ENCODE measurements around the gene RIPK4. TPM values are rescaled to one million over a fixed set of nuclear protein-coding genes. Genes with fewer than 3 reads are reported as not detected.

The RIPK4 gene
- total and polyA plus RNA-seq, 2 donors (not counting 1 experiment from before 2014, with no cell fraction given), result not detected

DNA sequence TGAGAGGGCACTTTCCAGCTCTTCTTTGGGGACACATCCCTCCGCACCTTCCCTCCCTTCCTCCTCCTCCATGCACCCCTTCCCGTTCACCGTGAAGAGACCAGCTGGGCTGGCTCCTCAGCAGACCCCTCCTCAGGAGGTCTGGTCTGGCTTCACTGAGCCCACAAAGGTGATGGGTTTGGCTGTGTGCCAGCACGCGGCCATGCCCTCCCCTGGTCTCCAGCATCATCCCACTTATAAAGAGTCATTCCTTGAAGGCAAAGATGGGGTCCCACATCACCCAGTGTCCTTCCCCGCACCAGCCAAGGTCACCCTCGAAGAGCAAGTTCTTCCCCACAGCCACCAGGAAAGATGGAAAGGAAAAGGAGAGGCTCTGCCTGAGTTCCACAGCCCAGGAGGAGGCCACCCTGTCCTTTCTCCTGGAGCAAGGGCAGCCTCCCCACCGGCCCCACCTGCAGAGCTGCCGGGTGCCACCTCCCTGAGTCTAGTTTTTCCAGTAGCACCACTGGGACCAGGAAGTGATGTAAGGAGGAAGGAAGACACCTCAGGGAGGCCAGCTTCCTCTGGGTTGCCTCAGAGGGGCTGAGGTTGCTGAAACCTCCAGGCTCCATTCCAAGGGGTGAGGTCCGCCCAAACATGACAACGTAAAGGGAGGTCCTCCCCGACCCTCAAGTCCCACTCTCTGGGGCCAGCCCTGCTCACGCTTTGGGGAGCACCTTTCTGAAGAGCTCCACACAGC lies 32.7 kb downstream of the RIPK4 start:
- H3K27ac ChIP-seq (ENCODE audit: low read length in 2 of 2), result no peak overlapping the region
- ChIA-PET CTCF (no interaction called here), POLR2A (no interaction called here)
- ATAC-seq (ENCODE audit: low read depth) (no peak), DNase-seq (no peak)
- TF ChIP-seq CTCF (IDR thresholded peaks at IDR 0.05), result no peak
- TF ChIP-seq EZH2 (IDR thresholded peaks at IDR 0.05; ENCODE audit: borderline replicate concordance, insufficient read depth, low read depth, low read length, poor library complexity, severe bottlenecking), result no peak
- no peaks in the 10 kb centered on the region for H3K4me1 ChIP-seq (ENCODE audit: control insufficient read depth in 2 of 2, insufficient read depth in 2 of 2, low read length in 2 of 2)
- Mint-ChIP-seq H3K9me3 (ENCODE audit: insufficient read depth) (no peaks in the 10 kb centered on the region), H3K4me3 (no peak overlapping the region), H3K27ac (no peak overlapping the region), H3K27me3 (peaks cover 56% of the 10 kb centered on the region), H3K4me1 (peaks cover 5% of the 10 kb centered on the region)
- H3K4me3 ChIP-seq (ENCODE audit: control extremely low read depth in 1 of 5, extremely low read depth in 1 of 5, insufficient read depth in 1 of 5, low read depth in 2 of 5, low read length in 4 of 5), result no peak overlapping the region
- no peaks in the 10 kb centered on the region for H3K79me2 ChIP-seq (ENCODE audit: control insufficient read depth, insufficient read depth, low read length)
- intact Hi-C loops (cut with micrococcal nuclease), result no loop called here
- H3K9me3 ChIP-seq (ENCODE audit: control extremely low read depth in 1 of 3, control insufficient read depth in 2 of 3, insufficient read depth in 1 of 3, low read length in 2 of 3), result peaks cover 0 to 39% (median 1%) of the 10 kb centered on the region in 3 donors
- 92% methylated on average over 10 of the region's 13 CpGs for WGBS (ENCODE audit: insufficient coverage)
- H2AFZ ChIP-seq (ENCODE audit: insufficient read depth, low read depth, low read length, poor library complexity, severe bottlenecking), result no peak overlapping the region
- H4K20me1 ChIP-seq (ENCODE audit: control insufficient read depth, insufficient read depth, low read length, poor library complexity, severe bottlenecking), result no peaks in the 10 kb centered on the region
- no peak overlapping the region for H3K4me2 ChIP-seq (replicated peaks; ENCODE audit: low read depth, low read length, poor library complexity, severe bottlenecking)
- H3K9ac ChIP-seq (ENCODE audit: low read length), result no peak overlapping the region
- peaks cover 0 to 7% (median 2%) of the 10 kb centered on the region in 4 experiments for H3K27me3 ChIP-seq (replicated peaks in 1 of 4; ENCODE audit: control extremely low read depth in 1 of 4, control insufficient read depth in 3 of 4, insufficient read depth in 4 of 4, low read length in 3 of 4)
- no peaks in the 10 kb centered on the region for H3K36me3 ChIP-seq (replicated peaks in 1 of 2; ENCODE audit: control extremely low read depth in 1 of 2, control insufficient read depth in 1 of 2, extremely low read depth in 1 of 2, insufficient read depth in 2 of 2, low read length in 1 of 2)

- Histone ChIP-seq H3K4me3 (ENCODE audit: control extremely low read depth in 1 of 5, extremely low read depth in 1 of 5, insufficient read depth in 1 of 5, low read depth in 2 of 5, low read length in 4 of 5) (no peak overlapping the region), H3K27me3 (replicated peaks in 1 of 4; ENCODE audit: control extremely low read depth in 1 of 4, control insufficient read depth in 3 of 4, insufficient read depth in 4 of 4, low read length in 3 of 4) (peaks cover 0 to 21% (median 5%) of the 10 kb centered on the region in 4 experiments), H3K4me1 (ENCODE audit: control insufficient read depth in 2 of 2, insufficient read depth in 2 of 2, low read length in 2 of 2) (no peaks in the 10 kb centered on the region), H4K20me1 (ENCODE audit: control insufficient read depth, insufficient read depth, low read length, poor library complexity, severe bottlenecking) (no peaks in the 10 kb centered on the region), H3K4me2 (replicated peaks; ENCODE audit: low read depth, low read length, poor library complexity, severe bottlenecking) (no peak overlapping the region), H2AFZ (ENCODE audit: insufficient read depth, low read depth, low read length, poor library complexity, severe bottlenecking) (no peak overlapping the region), H3K9me3 (ENCODE audit: control extremely low read depth in 1 of 3, control insufficient read depth in 2 of 3, insufficient read depth in 1 of 3, low read length in 2 of 3) (peaks cover 0 to 23% (median 1%) of the 10 kb centered on the region in 3 donors), H3K27ac (ENCODE audit: low read length in 2 of 2) (no peak overlapping the region), H3K9ac (ENCODE audit: low read length) (no peak overlapping the region), H3K79me2 (ENCODE audit: control insufficient read depth, insufficient read depth, low read length) (no peaks in the 10 kb centered on the region), H3K36me3 (replicated peaks in 1 of 2; ENCODE audit: control extremely low read depth in 1 of 2, control insufficient read depth in 1 of 2, extremely low read depth in 1 of 2, insufficient read depth in 2 of 2, low read length in 1 of 2) (no peaks in the 10 kb centered on the region)
- no CpG with 5 or more reads among the region's 2 CpGs for WGBS (ENCODE audit: insufficient coverage)
- no peak overlapping the region for H3K27ac Mint-ChIP-seq
- ChIA-PET POLR2A (no interaction called here), CTCF (no interaction called here)
- H3K4me1 Mint-ChIP-seq, result peaks cover 8% of the 10 kb centered on the region
- DNase-seq, result no peak
- H3K27me3 Mint-ChIP-seq, result peaks cover 61% of the 10 kb centered on the region
- TF ChIP-seq CTCF (IDR thresholded peaks at IDR 0.05) (no peak), EZH2 (IDR thresholded peaks at IDR 0.05; ENCODE audit: borderline replicate concordance, insufficient read depth, low read depth, low read length, poor library complexity, severe bottlenecking) (no peak)
- ATAC-seq (ENCODE audit: low read depth), result no peak
- H3K9me3 Mint-ChIP-seq (ENCODE audit: insufficient read depth), result no peaks in the 10 kb centered on the region
- H3K4me3 Mint-ChIP-seq, result no peak overlapping the region
- intact Hi-C loops (cut with micrococcal nuclease), result no loop called here
These were observed 35.8 kb downstream of the RIPK4 start for GRCh38 chr21:41731081-41731480.

All from B cell (primary cell).